ENCODE data around the gene B4GALT3.
"Not testable (repeated sequence)": the region's sequence is repeated elsewhere in the genome, so short reads cannot be mapped to it uniquely, and the experiment has no call there.

The B4GALT3 gene

DNA sequence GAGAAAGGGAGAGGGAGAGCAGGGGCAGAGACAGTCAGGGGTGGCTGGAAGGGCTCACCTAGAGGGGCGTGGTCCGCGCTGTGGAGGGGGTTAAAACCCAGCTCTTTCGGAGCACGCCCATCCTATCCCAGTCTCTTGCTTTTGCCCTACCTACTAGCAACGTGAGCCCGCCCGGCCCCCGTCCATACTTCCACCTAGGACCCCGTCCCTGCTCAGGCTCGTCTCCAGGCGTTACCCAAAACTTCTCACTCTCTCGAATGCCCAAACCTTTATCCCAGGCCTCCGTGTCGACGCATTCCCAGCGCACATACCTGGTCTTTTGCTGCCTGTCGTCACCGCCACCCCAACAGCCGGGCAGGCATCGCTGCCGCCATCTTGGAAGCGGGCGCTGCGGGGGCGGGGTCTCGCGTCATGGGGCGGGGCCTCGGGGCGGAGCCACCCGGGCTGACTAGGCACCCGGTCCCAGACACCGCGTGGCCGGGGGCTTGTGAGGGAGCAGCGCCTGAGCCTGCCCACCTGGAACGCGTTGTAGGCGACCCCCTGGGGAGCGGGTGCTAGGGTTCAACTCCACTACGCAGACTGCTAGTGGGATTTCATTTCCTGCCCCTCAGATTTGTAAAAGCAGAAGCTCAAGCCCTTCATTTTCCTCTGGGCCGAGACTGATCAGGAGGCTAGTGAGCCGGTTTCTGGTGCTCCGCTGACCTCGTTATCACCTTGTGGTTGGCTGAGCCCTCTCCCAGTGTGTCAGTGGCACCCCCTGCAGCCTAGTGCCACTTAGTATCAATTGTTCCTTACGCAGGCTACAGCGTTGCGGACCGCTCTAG, at the start of gene B4GALT3:
B4GALT3 (minus strand) TSS at position 396 of the 824 bp plus-strand sequence. CDS start 1,447 bp downstream, outside the sequence.
- DNase-seq: peak; percentile 89 to 95

- DNase-seq: no peak
Measured at GRCh38 chr1:161226759-161227158, 49.5 kb upstream of the B4GALT3 start.

DNA sequence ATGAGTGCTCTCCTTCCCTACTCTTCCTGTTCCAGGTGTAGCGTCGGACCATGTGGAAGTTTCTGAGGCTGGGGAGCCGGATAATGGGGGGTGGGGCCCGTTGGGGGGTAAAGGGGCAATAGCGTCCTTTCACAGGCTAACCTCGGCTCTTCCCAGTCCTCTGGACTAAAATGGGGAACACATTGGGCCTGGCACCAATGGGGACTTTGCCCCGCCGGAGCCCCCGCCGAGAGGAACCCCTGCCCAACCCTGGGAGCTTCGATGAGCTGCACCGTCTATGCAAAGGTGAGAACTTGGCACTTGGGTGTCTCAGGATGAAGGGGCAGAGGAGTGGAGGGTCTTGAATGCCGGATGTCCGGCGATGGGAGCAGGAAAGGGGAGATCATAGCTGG, 49.0 kb upstream of the B4GALT3 start:
- DNase-seq: no peak

- DNase-seq: peak; percentile 98 to 99
Measured at GRCh38 chr1:161225534-161226319, 48.4 kb upstream of the B4GALT3 start, which contains the start of gene TOMM40L. TSS of gene TOMM40L (plus strand) at chr1:161226060. CDS start at chr1:161226490, 430 bp downstream.

GRCh38 chr1:161225178-161225533, 47.8 kb upstream of the B4GALT3 start:
- DNase-seq: no peak

DNA sequence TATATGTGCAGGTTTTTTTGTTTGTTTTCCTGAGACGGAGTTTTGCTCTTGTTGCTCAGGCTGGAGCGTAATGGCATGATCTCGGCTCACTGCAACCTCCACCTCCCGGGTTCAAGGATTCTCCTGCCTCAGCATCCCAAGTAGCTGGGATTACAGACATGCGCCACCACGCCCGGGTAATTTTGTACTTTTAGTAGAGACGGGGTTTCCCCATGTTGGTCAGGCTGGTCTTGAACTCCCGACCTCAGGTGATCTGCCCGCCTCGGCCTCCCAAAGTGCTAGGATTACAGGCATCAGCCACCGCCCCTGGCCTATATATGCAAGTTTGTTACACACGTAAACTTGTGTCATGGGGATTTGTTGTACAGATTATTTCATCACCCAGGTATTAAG, 47.4 kb upstream of the B4GALT3 start:
- not testable (repeated sequence) for DNase-seq

GRCh38 chr1:161223805-161224694, 46.7 kb upstream of the B4GALT3 start:
- DNase-seq: no peak

DNA sequence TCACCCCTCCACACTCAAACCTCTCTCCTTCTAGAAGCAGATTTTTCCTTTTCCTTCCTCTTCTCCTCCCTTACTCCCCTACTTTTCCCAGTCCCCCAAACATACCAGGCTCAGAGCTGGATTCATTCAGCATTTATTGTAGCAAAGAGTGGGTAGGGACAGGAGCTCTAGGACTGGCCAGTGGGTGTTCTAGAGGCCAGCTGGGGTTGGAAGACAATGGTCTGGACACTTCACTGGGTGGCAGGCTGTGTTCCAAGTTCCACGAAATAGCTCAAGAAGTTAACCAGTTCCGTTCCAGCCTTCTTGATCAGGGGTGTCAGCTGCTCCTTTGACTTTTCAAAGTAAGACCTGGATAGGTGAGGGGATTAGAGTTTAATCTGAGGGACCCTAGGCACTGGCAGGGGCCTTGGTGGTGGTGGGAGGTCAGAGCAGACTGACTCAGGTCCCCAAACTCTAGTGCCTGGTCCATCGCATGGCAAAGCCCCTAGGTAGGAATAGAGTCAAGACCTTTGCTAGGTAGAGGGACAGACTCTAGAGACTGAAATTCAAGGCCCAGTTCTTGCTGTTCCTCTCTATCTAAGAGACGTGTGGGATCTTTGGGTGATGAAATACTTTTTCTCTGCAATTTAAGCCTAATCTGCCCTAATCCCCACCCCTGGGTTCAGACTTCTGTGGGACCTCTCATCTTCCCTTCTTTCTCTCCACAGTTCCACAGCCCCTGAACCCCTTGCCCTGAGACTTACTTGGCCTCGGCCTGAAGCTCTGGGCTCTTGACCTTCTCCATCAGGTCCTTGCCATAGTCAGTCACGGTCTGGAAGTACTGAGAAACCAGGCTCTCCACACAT, 45.1 kb upstream of the B4GALT3 start:
- DNase-seq: no peak

- no peak for DNase-seq
Measured at GRCh38 chr1:161220002-161220401, 42.7 kb upstream of the B4GALT3 start.

GRCh38 chr1:161219078-161219892, 42.0 kb upstream of the B4GALT3 start:
- DNase-seq: no peak

DNA sequence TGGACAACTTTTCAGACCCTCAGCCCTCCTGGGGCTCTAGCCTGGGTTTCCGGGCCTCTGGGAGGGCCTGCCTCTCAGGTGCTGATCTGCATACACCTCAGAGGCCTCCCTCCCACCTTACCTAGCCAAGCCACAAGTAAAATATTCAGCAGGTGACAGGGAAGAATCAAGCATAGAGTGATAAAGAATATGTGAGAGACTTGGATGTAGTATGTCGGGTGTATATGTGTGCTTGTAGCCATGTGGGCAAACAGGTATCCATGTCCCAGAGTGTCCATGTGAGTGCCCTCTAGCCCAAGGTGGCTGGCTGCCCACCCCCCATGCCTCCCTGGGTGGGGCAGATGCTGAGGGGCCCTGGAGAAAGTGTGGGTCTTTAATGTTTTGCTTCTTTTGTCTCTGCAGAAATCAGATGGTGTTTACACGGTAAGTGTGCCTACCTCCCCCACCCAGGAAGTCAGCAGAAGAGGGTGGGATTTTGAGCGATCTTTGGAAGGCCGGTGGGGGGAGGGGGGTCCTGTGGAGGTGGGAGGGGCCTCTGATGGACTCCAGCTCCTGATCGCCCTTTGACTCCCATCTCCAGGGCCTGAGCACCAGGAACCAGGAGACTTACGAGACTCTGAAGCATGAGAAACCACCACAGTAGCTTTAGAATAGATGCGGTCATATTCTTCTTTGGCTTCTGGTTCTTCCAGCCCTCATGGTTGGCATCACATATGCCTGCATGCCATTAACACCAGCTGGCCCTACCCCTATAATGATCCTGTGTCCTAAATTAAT, 41.2 kb upstream of the B4GALT3 start:
- DNase-seq: no peak

- no peak for DNase-seq
Measured at GRCh38 chr1:161217831-161218230, 40.5 kb upstream of the B4GALT3 start.

DNA sequence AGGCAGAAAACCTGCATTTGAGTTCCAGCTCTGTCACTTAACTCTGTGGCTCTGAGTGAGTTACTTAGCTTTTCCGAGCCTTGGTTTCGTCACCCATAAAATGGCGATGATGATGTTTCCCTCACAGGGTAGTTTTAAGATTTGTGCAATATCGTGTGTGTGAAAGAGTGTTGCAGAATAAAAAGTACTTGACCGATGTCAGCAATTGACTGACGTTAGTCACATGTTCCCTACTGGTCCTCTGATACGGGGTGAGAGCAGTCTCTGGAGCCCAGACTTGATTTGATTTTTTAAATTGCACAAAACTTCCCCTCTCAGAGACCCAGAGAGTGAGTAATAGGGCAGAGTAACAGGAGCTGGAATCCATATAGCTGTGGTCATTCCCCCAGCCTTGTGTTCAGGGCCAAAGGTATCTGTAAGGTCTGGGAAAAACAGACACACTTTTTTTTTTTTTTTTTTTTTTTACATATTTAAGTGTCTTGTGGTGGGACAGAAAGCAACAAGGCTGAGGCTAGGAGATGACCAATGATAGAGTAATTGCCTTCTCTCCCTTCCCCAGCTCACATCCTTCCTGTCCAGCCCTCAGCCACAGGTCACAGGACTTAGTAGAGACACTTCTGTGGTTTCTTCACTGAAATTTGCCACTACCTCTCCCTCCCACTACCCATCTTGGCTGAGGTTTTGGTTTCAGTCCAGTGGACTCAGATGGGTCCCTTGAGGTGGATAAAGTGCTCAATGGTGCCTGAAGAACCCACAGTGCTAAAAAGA, 39.8 kb upstream of the B4GALT3 start:
- no peak for DNase-seq

GRCh38 chr1:161215076-161215475, 37.8 kb upstream of the B4GALT3 start, which contains the start of gene FCER1G:
TSS of gene FCER1G (plus strand) at chr1:161215295. CDS start at chr1:161215322, 27 bp downstream.
- DNase-seq: no peak

- no peak for DNase-seq
Measured at GRCh38 chr1:161214369-161214768, 37.1 kb upstream of the B4GALT3 start.

DNA sequence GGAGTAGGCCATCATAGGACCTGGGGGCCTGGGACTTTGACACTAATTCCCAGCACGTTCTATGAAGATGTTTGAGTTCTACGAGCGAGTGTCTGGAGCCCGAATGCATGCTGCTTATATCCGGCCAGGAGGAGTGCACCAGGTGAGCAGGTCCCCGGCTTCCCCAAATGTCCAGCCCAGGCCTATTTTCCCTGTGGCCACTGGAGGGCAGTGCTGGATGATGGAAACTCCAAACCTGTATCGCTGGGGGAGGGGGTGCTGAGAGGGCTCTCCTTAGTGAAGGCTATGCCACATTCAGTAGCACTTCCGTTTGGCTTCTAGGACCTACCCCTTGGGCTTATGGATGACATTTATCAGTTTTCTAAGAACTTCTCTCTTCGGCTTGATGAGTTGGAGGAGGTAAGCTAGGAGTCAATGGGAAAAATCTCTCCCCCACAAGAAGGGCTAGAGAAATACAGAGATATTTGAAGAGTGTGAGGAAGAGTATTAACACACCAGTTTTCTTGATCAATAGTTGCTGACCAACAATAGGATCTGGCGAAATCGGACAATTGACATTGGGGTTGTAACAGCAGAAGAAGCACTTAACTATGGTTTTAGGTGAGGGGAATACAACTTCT, 32.6 kb upstream of the B4GALT3 start:
- peak; percentile 43 to 77 for DNase-seq

DNA sequence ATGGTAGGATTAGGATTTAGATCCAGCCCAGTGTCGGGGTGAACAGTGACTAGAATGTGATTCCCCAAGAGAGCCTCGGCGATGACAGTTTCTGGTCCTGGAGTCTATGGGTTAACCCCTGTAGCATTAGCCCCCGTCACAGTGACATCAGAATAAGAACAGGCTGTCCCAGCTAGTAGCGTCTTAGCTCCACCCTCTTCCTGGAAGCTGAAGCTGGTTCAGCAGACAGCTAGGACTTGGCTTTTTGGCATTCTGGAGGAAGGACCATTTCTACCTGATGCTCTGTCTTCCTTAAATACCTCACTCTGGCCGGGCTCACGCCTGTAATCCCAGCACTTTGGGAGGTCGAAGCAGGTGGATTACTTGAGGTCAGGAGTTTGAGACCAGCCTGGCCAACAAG, 29.9 kb upstream of the B4GALT3 start:
- DNase-seq: no peak

GRCh38 chr1:161206411-161207140, 29.3 kb upstream of the B4GALT3 start:
- no peak for DNase-seq

Data from NCI-H187 (cell line).